C4-2B (cell line): Measurements from ENCODE around the gene CWF19L2.

Experiments used
- H3K27ac ChIP-seq: fragments of 450-650 bp; 2 replicates; pipeline ENCODE4 v1.5.1; 2017
- ZFX ChIP-seq: fragments of 450-650 bp; IDR thresholded peaks from 2 replicates; pipeline ENCODE4 v1.6.1; 2017
- TF ChIP-seq, protein P1 (sequence below): fragments of 450-650 bp; conservative IDR thresholded peaks from 2 replicates; pipeline ENCODE4 v1.5.1; 2017; ENCODE audit warnings: mild to moderate bottlenecking

Gene CWF19L2

DNA sequence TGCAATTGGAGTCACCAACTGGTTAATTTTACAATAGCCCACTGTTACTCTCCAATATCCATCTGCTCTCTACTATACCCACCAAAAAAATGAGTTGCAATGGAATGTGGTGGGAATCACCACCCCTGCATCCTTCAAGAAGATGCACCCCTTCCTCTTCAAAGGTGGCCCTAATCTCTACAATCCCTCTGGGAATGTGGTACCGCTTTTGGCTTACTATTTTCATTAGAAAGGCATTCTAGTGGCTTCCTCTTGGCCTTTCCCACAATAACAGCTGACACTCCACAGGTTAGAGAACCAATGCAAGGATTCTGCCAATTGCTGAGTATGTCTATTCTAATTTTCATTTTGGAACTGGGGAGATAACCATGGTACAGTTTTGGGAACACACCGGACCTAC is 33.2 kb upstream of the CWF19L2 start:
- no peak overlapping the region for H3K27ac ChIP-seq
- TF ChIP-seq ZFX, result no peak
- TF ChIP-seq, protein P1, sequence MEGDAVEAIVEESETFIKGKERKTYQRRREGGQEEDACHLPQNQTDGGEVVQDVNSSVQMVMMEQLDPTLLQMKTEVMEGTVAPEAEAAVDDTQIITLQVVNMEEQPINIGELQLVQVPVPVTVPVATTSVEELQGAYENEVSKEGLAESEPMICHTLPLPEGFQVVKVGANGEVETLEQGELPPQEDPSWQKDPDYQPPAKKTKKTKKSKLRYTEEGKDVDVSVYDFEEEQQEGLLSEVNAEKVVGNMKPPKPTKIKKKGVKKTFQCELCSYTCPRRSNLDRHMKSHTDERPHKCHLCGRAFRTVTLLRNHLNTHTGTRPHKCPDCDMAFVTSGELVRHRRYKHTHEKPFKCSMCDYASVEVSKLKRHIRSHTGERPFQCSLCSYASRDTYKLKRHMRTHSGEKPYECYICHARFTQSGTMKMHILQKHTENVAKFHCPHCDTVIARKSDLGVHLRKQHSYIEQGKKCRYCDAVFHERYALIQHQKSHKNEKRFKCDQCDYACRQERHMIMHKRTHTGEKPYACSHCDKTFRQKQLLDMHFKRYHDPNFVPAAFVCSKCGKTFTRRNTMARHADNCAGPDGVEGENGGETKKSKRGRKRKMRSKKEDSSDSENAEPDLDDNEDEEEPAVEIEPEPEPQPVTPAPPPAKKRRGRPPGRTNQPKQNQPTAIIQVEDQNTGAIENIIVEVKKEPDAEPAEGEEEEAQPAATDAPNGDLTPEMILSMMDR, result no peak

DNA sequence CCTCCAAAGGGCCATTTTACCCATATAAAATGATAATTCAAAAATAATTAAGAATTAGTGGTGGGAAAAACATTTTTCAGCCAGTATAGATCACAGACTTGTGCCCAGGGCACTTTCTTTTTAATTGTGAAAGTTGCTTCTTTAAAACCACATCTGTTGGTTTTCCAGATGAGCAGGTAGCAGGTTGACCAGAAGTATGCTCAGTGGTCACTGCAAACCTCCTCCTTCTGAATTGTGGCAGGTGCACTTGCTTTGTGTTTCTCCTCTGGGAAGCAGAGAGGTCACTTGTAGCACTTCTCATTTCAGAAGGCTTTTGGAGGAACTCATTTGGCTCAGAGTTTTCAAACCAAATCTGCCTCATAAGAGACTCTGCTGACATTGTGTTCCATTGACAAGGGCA is 24.6 kb upstream of the CWF19L2 start:
- H3K27ac ChIP-seq, result no peak overlapping the region
- TF ChIP-seq, protein P1, result no peak
- no peak for TF ChIP-seq ZFX

DNA sequence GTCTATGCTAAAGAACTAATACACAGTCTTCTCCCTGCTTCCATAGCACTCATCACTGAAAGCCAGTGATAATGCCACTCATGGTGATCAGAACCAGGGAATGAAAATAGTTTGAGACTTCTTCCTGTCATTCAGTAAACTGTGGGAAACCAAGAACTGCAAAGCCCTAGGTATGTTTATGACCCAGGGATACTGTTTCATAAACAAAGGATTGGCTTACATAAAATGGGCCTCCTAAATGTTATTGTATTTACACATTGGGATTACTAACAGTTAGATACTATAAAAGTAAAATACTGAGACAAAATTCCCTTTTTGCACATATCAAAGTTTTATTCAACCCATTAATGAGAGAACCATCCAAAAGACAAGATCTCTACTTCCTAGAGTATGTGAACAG is 21.3 kb upstream of the CWF19L2 start:
- no peak overlapping the region for H3K27ac ChIP-seq
- TF ChIP-seq, protein P1, result no peak
- TF ChIP-seq ZFX, result no peak

GRCh38 chr11:107477820-107478219 is 20.2 kb upstream of the CWF19L2 start:
- no peak overlapping the region for H3K27ac ChIP-seq
- no peak for TF ChIP-seq ZFX
- TF ChIP-seq, protein P1, result no peak

DNA sequence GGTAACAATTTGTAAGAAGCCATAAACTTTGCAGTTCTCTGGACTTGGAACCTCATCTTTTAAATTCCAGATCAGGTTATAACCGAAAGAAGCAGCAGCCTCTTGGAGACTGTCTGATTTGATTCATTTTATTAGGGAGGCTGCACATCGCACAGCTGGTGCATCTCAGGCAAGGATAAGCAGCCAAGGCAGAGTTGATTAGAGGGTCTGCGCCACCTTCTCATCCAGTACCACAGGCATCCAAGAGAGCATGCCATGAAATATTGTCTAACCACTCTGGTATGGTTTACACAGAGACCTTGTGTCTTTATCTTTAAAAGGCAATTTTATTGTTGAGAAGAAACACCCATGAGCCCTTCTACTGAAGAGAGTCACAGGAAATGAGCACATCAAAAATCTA is 16.2 kb upstream of the CWF19L2 start:
- TF ChIP-seq, protein P1, result no peak
- TF ChIP-seq ZFX, result no peak
- H3K27ac ChIP-seq, result no peak overlapping the region

DNA sequence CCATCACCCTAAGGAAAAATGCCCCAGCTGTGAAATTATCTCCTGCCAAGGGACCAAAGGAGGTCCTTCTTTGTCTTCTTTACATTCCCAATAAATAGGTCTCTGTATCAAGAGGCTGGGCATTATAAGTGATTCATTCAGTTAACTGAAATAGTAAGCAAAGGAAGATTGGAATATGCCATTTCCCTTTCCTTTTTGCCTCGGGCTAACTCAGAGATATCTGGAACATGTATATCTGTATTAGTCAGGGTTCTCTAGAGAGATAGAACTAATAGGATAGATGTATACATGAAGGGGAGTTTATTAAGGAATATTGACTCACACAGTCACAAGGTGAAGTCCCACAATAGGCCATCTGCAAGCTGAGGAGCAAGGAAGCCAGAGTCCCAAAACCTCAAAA is 15.3 kb upstream of the CWF19L2 start:
- H3K27ac ChIP-seq, result no peak overlapping the region
- TF ChIP-seq ZFX, result no peak
- TF ChIP-seq, protein P1, result no peak

GRCh38 chr11:107468596-107468995 is 11.0 kb upstream of the CWF19L2 start:
- TF ChIP-seq ZFX, result no peak
- TF ChIP-seq, protein P1, result peak; percentile 17; the same call in 1 of the 2 replicates
- peak overlapping the region; percentile 45 for H3K27ac ChIP-seq

DNA sequence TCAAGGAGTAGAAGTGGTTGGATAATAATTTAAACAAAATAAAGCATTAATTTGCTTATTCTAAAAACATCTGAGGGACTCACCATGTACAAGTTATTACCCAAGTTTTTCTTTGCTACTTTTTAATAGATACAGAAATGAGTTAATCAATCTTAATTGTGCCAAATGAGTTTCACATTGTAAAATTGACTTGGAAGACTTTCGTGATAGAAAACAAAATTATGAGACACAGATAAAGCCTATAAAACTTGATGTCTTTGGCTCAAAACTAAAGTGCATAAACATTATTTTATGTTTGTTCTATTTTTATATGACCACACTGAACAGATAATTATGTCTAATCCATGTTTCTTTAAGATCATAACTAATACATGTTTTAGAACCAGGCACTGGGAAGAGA is 10.1 kb upstream of the CWF19L2 start:
- no peak overlapping the region for H3K27ac ChIP-seq
- TF ChIP-seq, protein P1, result no peak
- no peak for TF ChIP-seq ZFX

DNA sequence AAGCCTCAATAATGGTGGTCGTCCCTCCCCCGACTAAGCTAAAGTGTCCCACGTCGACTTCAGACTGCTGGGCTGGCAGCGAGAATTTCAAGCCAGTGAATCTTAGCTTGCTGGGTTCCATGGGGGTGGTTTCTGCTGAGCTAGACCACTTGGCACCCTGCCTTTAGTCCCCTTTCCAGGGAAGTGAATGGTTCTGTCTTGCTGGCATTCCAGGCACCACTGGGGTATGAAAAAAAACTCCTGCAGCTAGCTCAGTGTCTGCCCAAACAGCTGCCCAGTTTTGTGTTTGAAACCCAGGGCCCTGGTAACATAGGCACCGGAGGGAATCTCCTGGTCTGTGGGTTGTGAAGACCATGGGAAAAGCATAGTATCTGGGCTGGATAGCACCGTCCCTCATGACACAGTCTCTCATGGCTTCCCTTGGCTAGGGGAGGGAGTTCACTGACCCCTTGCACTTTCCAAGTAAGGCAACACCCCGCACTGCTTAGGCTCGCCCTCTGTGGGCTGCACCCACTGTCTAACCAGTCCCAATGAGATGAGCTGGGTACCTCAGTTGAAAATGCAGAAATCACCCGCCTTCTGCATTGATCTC is 8.7 kb upstream of the CWF19L2 start:
- H3K27ac ChIP-seq, result peak overlapping the region; percentile 4; the same call in 1 of the 2 replicates
